Ovary (tissue), 9 donors: ENCODE data around the gene CFAP100. TPM values are rescaled to one million over a fixed set of nuclear protein-coding genes. Genes with fewer than 3 reads are reported as not detected.
A peak's percentile ranks its signal among the peaks of the same experiment; 100 is the strongest.

ENCODE experiments used
- DNase-seq, 5 donors: peaks; one replicate each; pipeline ENCODE4 v3.0.0-alpha.2; 2019 to 2020
- H3K27ac ChIP-seq, 2 donors: fragments of 200-600 bp; one replicate each; pipeline versions ENCODE4 v1.5.1 to v1.8.0; 2019 to 2022
- H3K27me3 ChIP-seq: fragments of 200-600 bp; one replicate; pipeline ENCODE4 v1.8.0; 2022
- H3K36me3 ChIP-seq: fragments of 200-600 bp; sonication (generic); one replicate; pipeline ENCODE4 v1.5.1; 2019
- H3K4me1 ChIP-seq: one replicate; pipeline ENCODE4 v1.8.1; 2013; ENCODE audit warnings: mild to moderate bottlenecking, moderate library complexity; ENCODE audit not compliant: insufficient read depth
- H3K4me3 ChIP-seq: fragments of 200-600 bp; sonication (generic); one replicate; pipeline ENCODE4 v1.5.1; 2017
- H3K9me3 ChIP-seq, 2 donors: fragments of 200-600 bp in 1 of 2; sonication (generic) in 1 of 2; one replicate each; pipeline versions ENCODE4 v1.5.1 to v1.8.1; 2013 to 2019; ENCODE audit warnings: mild to moderate bottlenecking in 1 of 2, moderate library complexity in 1 of 2
- EP300 ChIP-seq: sonication (generic); formaldehyde crosslinking; IDR thresholded peaks from one replicate; pipeline ENCODE4 v1.6.1; 2017; ENCODE audit warnings: antibody characterized with exemption
- POLR2A ChIP-seq: fragments of 450-650 bp; IDR thresholded peaks from one replicate; pipeline ENCODE4 v1.6.1; 2017; ENCODE audit warnings: antibody characterized with exemption, mild to moderate bottlenecking, moderate library complexity
- WGBS, 3 donors: extraction: QIAGEN DNeasy Blood & Tissue Kit in 1 of 3; methylation state at CpG; one replicate each; pipeline versions ENCODE4 v1.1.5 to v1.1.7; 2013 to 2017; 5-methylcytosine and 5-hydroxymethylcytosine counted together
- intact Hi-C, 4 donors: fragments of 100-400 bp; cut with DNase I; formaldehyde crosslinking; loops; one replicate each; pipeline versions ENCODE4 v1.11.0 to v1.15.1; 2022 to 2023
- polyA plus RNA-seq, 2 donors: library from polyadenylated mRNA; stranded (reverse); fragments of 200-250 nt in 1 of 2; fragments of 350-450 nt in 1 of 2; fragmentation: Illumina TruSeq in 1 of 2; extraction: RNeasy Lipid Tissue Mini Kit (QIAGEN cat#74804) in 1 of 2; gene quantifications; one replicate each; pipeline ENCODE4 v1.2.3, GENCODE V29; 2013 to 2014
- total RNA-seq, 7 donors: library from RNA; depleted of rRNA in 2 of 7; stranded (reverse); fragments of >200 nt in 2 of 7; fragmentation: NEBNext Ultra II Directional in 3 of 7; extraction: Animal tissue kit (Norgen Biotek cat#: 25700) in 3 of 7; gene quantifications; one replicate each; pipeline versions ENCODE4 v1.1.0 to v1.2.4, GENCODE V29; 2016 to 2023
- TF ChIP-seq, protein P1 (sequence below), 3 donors: fragments of 450-650 bp in 2 of 3; fragments of 200-600 bp in 1 of 3; IDR thresholded peaks; one replicate each; pipeline versions ENCODE4 v1.5.1 to v1.8.0; 2016 to 2022; ENCODE audit warnings: antibody characterized with exemption in 3 of 3, mild to moderate bottlenecking in 1 of 3
- donor health status: DM: no; HTN: no; CAD: no; lungs with moderate emphysema.
- donor health status: DM: no; HTN: no; CAD: no.
- donor health status: Bipolar disorder and iron deficiency.
- donor health status: DM: yes; HTN: yes; CAD: no.
- donor health status: DM: no; HTN: no; CAD: no.
- donor health status: DM: yes; HTN: yes; CAD: no.

Gene CFAP100
- total and polyA plus RNA-seq, 9 donors, result 0.06 to 21.3 (median 1.6) TPM; not detected in 3

DNA sequence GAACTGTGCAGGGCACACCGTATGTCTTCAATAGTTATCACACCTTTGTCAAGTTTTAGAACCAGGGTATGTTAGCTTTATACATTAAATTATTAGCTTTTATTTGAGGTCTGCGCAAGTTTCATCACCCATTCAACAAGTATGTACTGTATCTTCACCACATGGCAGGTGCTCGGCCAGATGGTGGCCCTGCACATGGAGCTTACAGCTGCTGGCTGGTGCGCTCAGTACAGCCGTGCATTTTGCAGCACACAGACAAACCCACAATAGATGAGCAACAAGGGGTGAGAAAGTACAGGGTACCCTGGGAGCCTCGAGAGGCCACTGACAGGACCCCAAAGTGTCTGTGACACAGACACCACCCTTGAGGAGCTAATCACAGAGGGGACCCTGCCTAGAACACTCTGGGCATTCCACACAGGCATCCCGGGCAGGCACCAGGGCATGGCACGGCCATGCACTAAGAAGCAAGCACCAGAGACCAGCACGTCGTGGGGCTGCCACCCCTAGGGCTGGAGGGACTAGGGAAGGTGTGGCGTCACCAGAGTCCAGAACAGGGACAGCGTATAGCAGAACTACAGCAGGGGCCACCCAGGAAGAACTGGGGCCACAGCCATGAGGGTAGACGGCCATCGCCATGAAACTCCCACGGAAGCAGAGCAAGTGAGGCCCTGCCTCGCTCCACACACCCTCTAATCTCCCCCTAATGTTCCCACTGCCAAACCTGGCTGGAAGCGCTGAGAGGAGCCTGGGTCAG, 53.6 kb downstream of the CFAP100 start:
- Histone ChIP-seq H3K4me1 (no peaks in the 10 kb centered on the region), H3K27me3 (no peaks in the 10 kb centered on the region), H3K4me3 (no peak overlapping the region), H3K9me3 (no peaks in the 10 kb centered on the region), H3K36me3 (no peaks in the 10 kb centered on the region), H3K27ac (no peak overlapping the region)
- peak in 2 of 5 donors; percentile 9 to 10 for DNase-seq
- TF ChIP-seq, protein P1, sequence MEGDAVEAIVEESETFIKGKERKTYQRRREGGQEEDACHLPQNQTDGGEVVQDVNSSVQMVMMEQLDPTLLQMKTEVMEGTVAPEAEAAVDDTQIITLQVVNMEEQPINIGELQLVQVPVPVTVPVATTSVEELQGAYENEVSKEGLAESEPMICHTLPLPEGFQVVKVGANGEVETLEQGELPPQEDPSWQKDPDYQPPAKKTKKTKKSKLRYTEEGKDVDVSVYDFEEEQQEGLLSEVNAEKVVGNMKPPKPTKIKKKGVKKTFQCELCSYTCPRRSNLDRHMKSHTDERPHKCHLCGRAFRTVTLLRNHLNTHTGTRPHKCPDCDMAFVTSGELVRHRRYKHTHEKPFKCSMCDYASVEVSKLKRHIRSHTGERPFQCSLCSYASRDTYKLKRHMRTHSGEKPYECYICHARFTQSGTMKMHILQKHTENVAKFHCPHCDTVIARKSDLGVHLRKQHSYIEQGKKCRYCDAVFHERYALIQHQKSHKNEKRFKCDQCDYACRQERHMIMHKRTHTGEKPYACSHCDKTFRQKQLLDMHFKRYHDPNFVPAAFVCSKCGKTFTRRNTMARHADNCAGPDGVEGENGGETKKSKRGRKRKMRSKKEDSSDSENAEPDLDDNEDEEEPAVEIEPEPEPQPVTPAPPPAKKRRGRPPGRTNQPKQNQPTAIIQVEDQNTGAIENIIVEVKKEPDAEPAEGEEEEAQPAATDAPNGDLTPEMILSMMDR (IDR thresholded peaks at IDR 0.05), result no peak
- TF ChIP-seq POLR2A, result no peak
- intact Hi-C loops, result no loop called here
- WGBS, 3 donors, result 87 to 89% (median 88%) methylated on average over 17 of the region's 17 CpGs

DNA sequence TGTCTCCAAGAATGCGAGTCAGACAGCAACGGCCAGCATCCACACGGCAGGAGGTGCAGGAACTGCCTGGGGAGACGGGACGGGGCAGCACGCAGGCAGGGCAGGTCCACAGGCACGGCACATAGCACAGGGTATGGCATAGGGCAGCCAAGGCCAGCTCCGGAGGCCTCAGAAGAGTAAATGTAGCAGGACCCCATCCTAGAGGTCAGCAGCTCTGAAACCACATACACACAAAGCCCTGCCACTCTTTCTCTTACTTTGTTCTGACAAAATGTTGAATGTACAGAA, 54.1 kb downstream of the CFAP100 start:
- Histone ChIP-seq H3K4me1 (no peaks in the 10 kb centered on the region), H3K9me3 (no peaks in the 10 kb centered on the region), H3K4me3 (no peak overlapping the region), H3K36me3 (no peaks in the 10 kb centered on the region), H3K27ac (no peak overlapping the region), H3K27me3 (no peaks in the 10 kb centered on the region)
- 81 to 86% (median 83%) methylated on average over 8 of the region's 8 CpGs for WGBS, 3 donors
- TF ChIP-seq, protein P1 (IDR thresholded peaks at IDR 0.05), result no peak
- TF ChIP-seq POLR2A (no peak), EP300 (no peak)
- DNase-seq, result peak in 1 of 5 donors; percentile 4
- intact Hi-C loops, result no loop called here

DNA sequence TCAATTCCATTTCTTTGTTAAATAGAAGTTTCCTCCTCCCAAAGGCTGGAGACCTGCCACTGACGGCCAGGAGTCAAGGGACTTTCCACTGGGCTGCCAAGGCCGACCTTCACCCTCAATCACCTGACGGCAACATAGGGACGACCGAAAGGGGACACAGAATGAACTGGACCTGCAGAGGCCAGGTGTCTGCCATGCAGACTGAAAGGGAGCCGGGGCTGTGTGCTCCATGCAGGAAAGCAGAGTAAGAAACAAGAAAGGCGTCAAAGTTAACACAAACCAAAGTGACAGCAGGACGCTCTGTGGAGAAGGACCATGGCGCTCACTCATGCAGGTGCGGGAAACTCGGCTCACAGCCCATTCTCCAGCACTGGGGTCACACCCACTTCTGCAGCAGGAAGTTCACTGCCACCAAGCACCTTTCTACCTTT, 54.9 kb downstream of the CFAP100 start:
- intact Hi-C loops, result no loop called here
- Histone ChIP-seq H3K27me3 (no peaks in the 10 kb centered on the region), H3K9me3 (no peaks in the 10 kb centered on the region), H3K27ac (no peak overlapping the region), H3K36me3 (no peaks in the 10 kb centered on the region), H3K4me3 (no peak overlapping the region), H3K4me1 (no peaks in the 10 kb centered on the region)
- DNase-seq, result peak in 2 of 5 donors; percentile 5 to 9
- TF ChIP-seq, protein P1 (IDR thresholded peaks at IDR 0.05), result no peak
- TF ChIP-seq EP300 (no peak), POLR2A (no peak)
- WGBS, 3 donors, result 81 to 85% (median 84%) methylated on average over 11 of the region's 11 CpGs

- 73 to 75% (median 73%) methylated on average over 9 of the region's 9 CpGs for WGBS, 3 donors
- no peaks in the 10 kb centered on the region for H3K27me3 ChIP-seq
- TF ChIP-seq, protein P1 (IDR thresholded peaks at IDR 0.05), result no peak
- no peak for TF ChIP-seq POLR2A
- TF ChIP-seq EP300, result no peak
- H3K4me1 ChIP-seq, result no peaks in the 10 kb centered on the region
- no peaks in the 10 kb centered on the region for H3K36me3 ChIP-seq
- no peak overlapping the region for H3K27ac ChIP-seq
- H3K4me3 ChIP-seq, result no peak overlapping the region
- intact Hi-C loops, result no loop called here
- DNase-seq, result peak in 1 of 5 donors; percentile 4
- H3K9me3 ChIP-seq, result no peaks in the 10 kb centered on the region
Measured at GRCh38 chr3:126450219-126450618, 55.5 kb downstream of the CFAP100 start.
